HFFc6 (cell line): ENCODE measurements around the gene MMP24. TPM values are rescaled to one million over a fixed set of nuclear protein-coding genes. Genes with fewer than 3 reads are reported as not detected.

ENCODE experiments used
- DNase-seq: peaks from one replicate; pipeline ENCODE4 v3.0.0-alpha.2; 2018
- H3K27ac Mint-ChIP-seq: 2 replicates; pipeline ENCODE4 v1.8.0; 2020; ENCODE audit warnings: mild to moderate bottlenecking, mixed read lengths
- H3K27me3 Mint-ChIP-seq: 2 replicates; pipeline ENCODE4 v1.8.0; 2021; ENCODE audit warnings: mild to moderate bottlenecking, moderate library complexity, mixed read lengths; ENCODE audit not compliant: insufficient read depth
- H3K36me3 Mint-ChIP-seq: 2 replicates; pipeline ENCODE4 v1.8.0; 2021; ENCODE audit warnings: low read depth, mixed read lengths
- H3K4me1 Mint-ChIP-seq: 2 replicates; pipeline ENCODE4 v1.8.0; 2020; ENCODE audit warnings: low read depth, mixed read lengths
- H3K4me3 Mint-ChIP-seq: 2 replicates; pipeline ENCODE4 v1.8.0; 2020; ENCODE audit warnings: mild to moderate bottlenecking, moderate library complexity, mixed read lengths
- H3K9me3 Mint-ChIP-seq: 2 replicates; pipeline ENCODE4 v1.8.0; 2020; ENCODE audit warnings: mild to moderate bottlenecking, mixed read lengths
- total RNA-seq, 6 experiments: library from RNA; stranded (reverse); fragmentation: NEBNext Ultra II Directional; extraction: Animal tissue kit (Norgen Biotek cat#: 25700); gene quantifications; 2 replicates in 1 of 6; 3 replicates in 5 of 6; pipeline ENCODE4 v1.2.3, GENCODE V29; 2021
- TF ChIP-seq, protein P1 (sequence below): fragments of 200-600 bp; sonication (generic); IDR thresholded peaks from 2 replicates; pipeline ENCODE4 v1.5.0; 2021; ENCODE audit warnings: antibody characterized with exemption, mild to moderate bottlenecking

MMP24 gene
- total RNA-seq, 6 experiments from 2014 or later = 0.48 to 1.2 (median 0.65) TPM

DNA sequence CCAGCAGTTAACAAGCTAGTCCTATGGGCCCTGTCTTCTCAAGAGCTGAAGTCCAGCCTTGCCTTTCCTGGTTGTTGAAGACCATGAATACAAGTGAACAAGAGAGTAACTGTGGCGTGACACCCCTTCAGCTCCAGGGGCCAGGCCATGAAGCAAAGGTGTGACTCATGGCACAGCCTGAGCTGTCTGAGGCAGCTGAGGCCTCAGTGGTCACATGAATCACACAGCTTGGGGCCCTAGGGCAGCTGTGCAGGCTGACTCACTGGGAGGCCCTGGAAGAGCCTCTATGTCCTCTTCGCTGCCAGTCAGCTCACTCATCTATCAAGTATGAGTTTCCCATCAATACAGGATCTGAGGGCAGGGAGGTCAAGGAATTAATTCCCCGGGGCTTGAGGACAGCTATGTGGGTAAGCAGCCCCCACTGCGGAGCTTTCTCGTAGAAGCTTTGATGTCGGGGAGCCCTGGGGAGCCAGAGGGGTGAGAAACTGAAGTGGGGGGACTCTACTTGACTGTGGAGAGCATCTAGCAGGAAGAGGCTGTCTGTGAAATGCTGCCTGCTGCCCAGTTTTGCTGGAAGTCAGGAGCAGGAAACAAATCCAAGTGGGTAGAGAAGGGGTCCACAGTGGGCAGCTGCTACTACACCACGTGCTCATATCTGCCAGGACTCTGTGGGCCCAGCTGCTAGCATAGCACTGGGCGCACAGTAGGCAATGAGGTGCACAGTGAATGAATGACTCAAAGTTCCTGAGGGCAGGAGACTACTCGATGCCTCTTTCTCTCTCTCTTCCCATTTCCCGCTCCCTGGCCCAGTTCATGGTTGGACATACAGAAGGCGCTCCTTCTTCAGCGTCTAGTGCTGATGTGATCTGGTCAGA is 79.4 kb downstream of the MMP24 start:
- Mint-ChIP-seq H3K36me3 (peaks cover 19% of the 10 kb centered on the region; the same call in 1 of the 2 replicates), H3K9me3 (no peaks in the 10 kb centered on the region), H3K27me3 (no peaks in the 10 kb centered on the region; the same call in 1 of the 2 replicates), H3K4me3 (peak overlapping the region; percentile 68), H3K27ac (peak overlapping the region; percentile 93), H3K4me1 (peaks cover 95% of the 10 kb centered on the region)
- TF ChIP-seq, protein P1, sequence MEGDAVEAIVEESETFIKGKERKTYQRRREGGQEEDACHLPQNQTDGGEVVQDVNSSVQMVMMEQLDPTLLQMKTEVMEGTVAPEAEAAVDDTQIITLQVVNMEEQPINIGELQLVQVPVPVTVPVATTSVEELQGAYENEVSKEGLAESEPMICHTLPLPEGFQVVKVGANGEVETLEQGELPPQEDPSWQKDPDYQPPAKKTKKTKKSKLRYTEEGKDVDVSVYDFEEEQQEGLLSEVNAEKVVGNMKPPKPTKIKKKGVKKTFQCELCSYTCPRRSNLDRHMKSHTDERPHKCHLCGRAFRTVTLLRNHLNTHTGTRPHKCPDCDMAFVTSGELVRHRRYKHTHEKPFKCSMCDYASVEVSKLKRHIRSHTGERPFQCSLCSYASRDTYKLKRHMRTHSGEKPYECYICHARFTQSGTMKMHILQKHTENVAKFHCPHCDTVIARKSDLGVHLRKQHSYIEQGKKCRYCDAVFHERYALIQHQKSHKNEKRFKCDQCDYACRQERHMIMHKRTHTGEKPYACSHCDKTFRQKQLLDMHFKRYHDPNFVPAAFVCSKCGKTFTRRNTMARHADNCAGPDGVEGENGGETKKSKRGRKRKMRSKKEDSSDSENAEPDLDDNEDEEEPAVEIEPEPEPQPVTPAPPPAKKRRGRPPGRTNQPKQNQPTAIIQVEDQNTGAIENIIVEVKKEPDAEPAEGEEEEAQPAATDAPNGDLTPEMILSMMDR = no peak
- peak; percentile 99 for DNase-seq

- no peaks in the 10 kb centered on the region; the same call in 1 of the 2 replicates for H3K27me3 Mint-ChIP-seq
- TF ChIP-seq, protein P1 = peak; percentile 86
- peaks cover 96% of the 10 kb centered on the region for H3K4me1 Mint-ChIP-seq
- peak overlapping the region; percentile 32; the same call in 1 of the 2 replicates for H3K4me3 Mint-ChIP-seq
- peak; percentile 49 for DNase-seq
- no peaks in the 10 kb centered on the region for H3K9me3 Mint-ChIP-seq
- H3K27ac Mint-ChIP-seq = peak overlapping the region; percentile 93
- peaks cover 19% of the 10 kb centered on the region; the same call in 1 of the 2 replicates for H3K36me3 Mint-ChIP-seq
Observed at GRCh38 chr20:35306931-35307517, 80.5 kb downstream of the MMP24 start.

DNA sequence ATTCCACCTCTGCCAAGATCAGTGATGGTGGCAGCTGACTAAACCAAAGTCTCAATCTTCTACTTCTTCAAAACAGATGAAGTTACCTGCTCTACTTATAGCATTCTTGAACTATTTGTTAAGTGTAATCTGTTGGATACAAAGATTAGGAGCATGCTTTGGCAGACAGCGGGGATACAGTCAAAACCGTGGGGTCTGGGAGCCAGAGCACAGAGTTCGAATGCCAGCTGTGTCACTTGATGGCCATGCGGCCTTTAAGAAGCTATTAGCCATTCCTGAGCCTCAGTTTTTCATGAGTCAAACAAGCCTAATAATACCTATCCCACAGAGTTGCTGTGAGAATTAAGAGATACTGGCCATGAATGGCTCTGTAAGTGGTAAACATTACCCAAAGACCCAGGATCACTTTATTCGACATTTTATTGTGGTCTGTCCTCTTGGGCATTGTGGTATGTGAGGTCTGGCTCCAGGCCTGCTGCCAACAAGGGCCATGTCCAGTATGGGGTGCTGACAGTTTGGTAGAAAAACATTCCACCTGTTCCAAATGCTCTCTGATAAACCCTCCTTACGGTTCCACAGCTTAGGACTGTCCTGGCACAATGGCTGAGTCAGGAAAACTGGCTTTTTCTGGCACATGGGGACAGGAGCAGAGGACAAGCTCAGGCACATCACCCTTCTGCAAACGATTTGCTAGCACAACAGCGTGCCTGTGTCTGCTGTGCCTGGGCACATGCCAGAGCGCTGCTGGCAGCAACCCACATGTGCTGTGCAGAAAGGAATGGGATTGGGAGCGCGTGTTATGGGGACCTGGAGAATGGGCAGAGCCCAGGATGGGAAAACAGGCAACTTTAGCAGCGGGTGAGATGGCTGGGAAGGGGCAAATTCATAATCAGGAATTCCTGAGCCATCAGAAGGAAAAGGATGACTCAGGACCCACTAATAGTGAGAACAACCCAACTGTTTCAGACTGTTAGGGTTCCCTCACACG is 81.5 kb downstream of the MMP24 start:
- Mint-ChIP-seq H3K4me3 (peak overlapping the region; percentile 51), H3K27ac (peak overlapping the region; percentile 93), H3K36me3 (peaks cover 24% of the 10 kb centered on the region; the same call in 1 of the 2 replicates), H3K4me1 (peaks cover 96% of the 10 kb centered on the region), H3K27me3 (no peaks in the 10 kb centered on the region), H3K9me3 (no peaks in the 10 kb centered on the region)
- peak; percentile 75 for DNase-seq
- TF ChIP-seq, protein P1 = no peak

DNA sequence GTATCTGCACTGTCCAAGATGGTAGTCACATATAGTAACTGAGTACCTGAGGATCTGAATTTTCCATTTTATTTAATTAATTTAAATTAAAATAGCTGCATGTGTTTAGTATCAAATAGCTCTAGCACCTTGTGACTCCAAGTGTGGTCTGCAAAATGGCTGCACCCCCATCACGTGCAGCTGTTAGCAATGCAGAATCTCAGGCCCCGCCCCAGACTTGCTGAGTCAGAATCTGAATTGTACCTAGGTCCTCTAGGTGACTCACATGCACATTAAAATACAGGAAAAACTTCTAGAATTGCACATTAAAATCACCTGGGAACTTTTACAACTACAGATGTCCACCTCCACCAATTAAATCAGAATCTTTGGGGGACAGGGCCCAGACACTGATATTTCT is 84.9 kb downstream of the MMP24 start:
- Mint-ChIP-seq H3K27ac (peak overlapping the region; percentile 83), H3K4me1 (peaks cover 86% of the 10 kb centered on the region), H3K36me3 (peaks cover 24% of the 10 kb centered on the region), H3K4me3 (peak overlapping the region; percentile 64), H3K27me3 (no peaks in the 10 kb centered on the region), H3K9me3 (no peaks in the 10 kb centered on the region)
- TF ChIP-seq, protein P1 = no peak
- DNase-seq = peak; percentile 15

DNA sequence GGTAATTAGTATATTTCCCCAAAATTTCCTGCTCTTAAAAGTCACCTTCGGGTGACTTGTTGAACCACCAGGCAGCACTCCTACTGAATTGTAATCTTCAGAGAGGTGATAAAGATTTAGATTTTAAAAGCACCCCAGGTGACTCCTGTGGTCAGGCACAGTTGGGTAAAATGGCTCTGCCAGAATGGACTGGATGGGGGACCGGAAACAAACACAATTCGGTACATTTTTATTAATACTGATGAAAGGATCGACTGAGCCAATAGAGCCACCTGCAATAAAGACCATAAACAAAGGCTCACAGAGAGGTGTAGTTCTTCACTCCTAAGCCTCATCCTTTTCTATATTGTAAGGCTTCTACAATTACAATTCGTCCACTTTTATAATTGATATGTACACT is 85.3 kb downstream of the MMP24 start:
- peaks cover 20% of the 10 kb centered on the region for H3K36me3 Mint-ChIP-seq
- no peaks in the 10 kb centered on the region for H3K27me3 Mint-ChIP-seq
- H3K4me1 Mint-ChIP-seq = peaks cover 83% of the 10 kb centered on the region
- TF ChIP-seq, protein P1 = no peak
- DNase-seq = no peak
- H3K9me3 Mint-ChIP-seq = no peaks in the 10 kb centered on the region
- H3K27ac Mint-ChIP-seq = peak overlapping the region; percentile 83
- peak overlapping the region; percentile 64 for H3K4me3 Mint-ChIP-seq
